Fibroblast of gingiva (primary cell): Measurements from ENCODE around the gene PTPRN2.

Experiments used
- DNase-seq: peaks from one replicate; pipeline ENCODE4 v3.0.0-alpha.2; 2011; ENCODE audit warnings: low read depth

Gene PTPRN2

DNA sequence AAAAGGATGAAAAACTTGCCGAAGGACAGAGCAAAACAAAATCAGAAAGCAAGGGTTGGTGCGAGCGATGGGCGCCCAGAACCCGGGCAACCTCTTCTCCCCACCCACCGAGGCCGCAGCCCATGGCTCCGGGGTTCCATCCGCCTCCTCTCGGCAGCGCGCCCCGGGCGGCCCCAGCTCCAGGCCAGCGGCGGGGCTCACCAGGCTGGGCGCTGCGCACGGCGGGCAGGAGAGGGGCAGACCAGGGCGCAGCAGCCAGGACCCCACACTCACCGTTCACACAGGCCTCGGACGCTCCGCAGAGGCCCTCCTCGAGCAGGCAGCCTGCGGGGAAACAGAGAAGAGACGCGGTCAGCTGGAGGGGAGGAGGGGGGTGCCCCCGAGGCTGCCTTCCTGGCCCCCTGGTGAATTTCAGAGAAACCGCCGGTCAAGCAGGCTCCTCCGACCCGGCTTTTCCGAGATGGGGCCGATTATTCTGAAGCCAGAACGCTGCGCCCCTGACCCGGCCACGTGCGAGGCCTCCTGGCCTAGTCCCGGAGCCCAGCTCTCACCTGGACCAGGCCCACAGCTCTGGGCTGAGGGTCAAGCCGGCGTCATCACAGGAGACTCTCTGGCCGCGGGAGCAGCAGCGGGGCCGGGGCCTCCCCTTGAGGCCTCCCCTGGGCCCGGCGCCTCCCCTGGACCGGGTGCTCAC lies 98.0 kb downstream of the PTPRN2 start:
- DNase-seq = no peak

DNA sequence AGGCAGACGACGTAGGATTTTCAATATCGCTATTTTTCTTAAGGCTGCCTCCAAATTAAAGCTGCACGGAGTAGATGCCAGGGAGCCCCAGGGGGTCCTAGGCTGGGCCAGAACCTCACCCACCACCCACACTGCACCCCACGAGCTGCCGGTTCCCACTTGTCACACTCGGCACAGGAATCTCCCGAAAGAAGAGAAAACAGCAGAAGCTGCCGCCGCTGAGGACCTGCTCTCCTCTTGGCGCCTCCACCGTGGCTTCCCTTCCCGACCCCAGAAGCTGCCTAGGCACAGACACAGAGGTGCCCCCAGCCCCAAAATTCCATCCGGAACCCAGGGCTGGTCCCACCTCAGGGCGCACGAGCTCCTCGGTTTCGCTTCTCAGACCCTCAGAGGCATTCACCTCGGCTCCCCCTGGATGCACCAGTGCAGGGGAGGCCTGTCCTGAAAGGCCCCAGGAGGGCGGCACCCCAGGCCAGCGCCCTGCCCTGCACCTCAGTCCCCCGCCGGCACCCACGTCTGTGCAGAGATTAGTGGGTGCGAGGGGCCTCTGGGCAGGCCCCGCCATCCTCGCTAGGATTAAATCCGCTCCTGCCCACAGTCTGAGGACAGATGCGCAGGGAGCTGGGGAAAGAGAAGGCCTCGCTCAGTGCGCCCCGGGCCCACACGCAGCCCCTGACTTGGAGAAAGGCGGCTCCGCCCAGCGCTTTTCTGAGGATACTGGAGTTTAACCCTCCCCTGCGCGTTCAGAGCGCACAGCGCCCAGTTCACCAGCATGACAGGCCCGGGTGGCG lies 99.2 kb downstream of the PTPRN2 start:
- DNase-seq = no peak

- DNase-seq = no peak
These were observed 99.9 kb downstream of the PTPRN2 start for GRCh38 chr7:158487631-158488151.

DNA sequence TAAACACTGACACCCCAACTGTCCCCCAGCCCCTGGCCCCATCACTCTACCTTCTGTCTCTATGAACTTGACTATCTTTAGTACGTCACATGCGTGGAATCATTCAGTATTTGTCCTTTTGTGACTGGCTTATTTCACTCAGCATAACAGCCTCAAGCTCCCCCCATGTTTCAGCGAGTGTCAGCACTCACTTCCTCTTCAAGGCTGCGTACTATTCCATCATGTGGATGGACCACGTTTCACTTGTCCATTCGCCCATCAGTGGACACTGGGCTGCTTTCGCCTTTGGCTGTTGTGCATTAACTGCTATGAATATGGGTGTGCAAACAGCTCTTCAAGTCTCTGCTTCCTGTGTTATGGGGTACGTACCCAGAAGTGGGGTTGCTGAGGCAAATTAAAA lies 100.7 kb downstream of the PTPRN2 start:
- no peak for DNase-seq

DNA sequence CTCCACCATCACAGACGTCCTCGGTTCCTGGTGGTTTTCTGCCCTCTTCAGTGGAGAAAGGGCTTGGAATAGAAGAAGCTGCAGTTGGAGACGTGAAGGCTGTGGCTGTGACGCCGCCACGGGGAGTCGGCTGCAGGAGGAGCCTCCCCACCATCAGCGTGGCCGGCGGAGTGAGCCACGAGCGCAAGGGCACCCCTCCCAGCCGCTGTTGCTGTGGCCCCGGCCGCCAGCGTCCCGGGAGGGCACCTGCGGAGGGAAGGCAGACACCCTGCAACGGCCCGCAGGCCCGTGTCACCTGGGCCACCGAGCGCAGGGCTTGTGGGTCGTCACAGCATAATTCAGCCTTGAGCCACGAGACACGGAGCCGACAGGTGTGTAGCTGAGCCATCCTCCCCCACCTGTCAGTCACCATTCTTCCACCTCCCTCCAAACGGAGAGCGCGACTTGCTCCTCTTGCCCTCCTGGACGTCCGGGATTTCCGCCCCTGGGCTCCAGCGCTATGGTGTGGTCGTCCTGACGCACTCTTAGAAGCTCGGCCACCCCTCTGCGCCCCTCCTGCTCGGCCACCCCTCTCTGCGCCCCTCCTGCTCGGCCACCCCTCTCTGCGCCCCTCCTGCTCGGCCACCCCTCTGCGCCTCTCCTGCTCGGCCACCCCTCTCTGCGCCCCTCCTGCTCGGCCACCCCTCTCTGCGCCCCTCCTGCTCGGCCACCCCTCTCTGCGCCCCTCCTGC lies 102.7 kb downstream of the PTPRN2 start:
- DNase-seq = no peak

DNA sequence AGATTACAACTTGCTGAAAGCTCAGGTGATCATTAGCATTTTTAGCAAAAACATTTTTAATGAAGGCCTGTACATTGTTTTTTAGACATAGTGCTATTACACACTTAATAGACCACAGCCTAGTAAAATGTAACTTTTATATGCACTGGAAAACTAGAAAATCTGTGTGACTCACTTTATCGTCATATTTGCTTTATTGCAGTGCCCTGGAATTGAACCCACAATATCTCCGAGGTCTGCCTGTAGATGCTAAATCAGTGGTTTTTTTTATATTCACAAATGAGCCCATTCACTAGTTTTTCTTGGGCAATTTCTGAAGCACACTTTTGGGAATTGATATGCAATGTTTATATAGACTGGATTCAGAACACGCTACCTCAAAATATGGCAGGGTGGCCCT lies 105.1 kb downstream of the PTPRN2 start:
- DNase-seq = no peak

DNA sequence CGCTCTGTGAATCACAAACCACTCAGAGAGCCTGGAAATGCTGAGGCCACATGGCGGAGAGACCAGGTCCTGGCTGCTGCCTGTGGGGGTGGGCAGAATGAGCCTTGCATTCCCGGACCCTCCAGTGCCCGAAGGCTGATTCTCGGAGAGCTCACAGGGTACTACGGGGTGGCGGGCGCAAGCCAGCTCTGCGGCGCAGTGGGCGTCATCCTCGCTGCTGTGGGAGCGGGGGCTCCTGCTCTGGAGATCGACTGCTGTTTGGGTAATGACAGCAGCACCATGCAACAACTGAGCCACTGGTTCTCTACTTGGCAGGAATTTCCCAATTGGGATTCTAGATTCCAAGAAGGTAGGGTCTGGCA lies 108.0 kb downstream of the PTPRN2 start:
- DNase-seq = no peak

DNA sequence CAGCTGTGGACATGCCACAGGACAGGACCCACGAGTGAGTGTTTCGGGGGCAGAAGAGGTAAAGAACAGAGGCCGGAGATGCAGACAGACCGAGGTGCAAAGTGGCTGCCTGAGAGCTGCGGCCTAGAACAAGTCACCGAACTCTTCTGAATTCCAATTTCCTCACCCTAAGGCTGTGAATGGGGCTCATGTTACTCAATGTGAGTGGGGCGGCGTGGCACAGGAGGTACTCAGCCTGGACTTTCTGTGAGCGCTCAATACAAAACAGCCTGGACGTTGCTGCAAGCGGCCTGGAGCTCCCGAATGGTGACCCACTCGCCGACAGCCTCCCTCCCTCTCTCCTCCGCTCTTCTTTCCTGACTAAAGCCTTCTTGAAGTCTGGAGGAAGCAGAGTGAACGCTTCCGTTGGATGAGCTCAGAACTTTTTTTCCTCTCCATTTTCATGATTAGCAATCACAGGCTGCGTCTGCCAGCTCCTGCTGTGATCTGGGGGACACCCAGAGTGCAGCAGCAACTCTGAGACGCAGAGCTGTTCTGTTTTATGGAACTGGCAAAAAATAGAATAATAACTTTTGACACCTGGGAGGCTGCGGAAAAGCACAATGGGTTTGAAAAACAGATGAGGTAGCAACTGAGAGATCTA lies 108.5 kb downstream of the PTPRN2 start:
- no peak for DNase-seq

DNA sequence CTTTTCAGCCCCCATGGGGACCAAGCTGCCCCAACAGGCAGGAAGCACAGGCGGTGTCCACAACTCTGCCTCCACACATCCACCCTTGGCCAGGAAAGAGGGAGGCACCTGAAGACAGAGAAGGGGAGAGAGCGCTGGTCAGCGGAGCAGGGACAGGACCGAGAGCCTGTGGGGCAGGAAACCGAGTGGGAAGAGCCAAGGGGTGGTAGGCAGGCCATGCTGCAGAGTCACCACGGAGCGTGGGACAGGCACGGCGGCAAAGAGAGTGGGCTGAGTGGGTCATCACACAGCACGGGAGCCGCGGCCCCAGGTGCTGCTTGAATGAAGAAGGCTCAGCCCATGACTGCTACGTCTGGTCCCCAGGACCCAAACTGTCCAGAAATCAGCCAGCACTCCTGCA lies 109.8 kb downstream of the PTPRN2 start:
- DNase-seq = no peak

- DNase-seq = no peak
These were observed 111.2 kb downstream of the PTPRN2 start for GRCh38 chr7:158476331-158476932.

DNA sequence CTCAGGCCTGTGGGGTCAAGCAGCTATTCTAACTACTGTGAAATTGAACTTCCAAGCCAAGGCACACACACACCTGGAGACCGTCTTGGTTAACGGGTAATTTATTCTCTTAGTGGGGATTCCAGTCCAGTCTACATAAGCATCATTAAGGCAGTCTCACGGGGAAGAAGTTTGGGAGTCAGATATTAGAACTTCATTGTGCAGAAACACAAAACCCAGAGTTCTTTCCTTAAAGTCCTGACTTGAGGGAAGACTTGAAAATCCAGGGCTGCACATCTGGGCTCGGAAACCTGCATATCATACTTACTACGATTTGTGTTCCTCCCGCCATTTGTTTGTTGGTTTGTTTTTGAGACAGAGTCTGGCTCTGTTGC lies 112.0 kb downstream of the PTPRN2 start:
- DNase-seq = no peak

DNA sequence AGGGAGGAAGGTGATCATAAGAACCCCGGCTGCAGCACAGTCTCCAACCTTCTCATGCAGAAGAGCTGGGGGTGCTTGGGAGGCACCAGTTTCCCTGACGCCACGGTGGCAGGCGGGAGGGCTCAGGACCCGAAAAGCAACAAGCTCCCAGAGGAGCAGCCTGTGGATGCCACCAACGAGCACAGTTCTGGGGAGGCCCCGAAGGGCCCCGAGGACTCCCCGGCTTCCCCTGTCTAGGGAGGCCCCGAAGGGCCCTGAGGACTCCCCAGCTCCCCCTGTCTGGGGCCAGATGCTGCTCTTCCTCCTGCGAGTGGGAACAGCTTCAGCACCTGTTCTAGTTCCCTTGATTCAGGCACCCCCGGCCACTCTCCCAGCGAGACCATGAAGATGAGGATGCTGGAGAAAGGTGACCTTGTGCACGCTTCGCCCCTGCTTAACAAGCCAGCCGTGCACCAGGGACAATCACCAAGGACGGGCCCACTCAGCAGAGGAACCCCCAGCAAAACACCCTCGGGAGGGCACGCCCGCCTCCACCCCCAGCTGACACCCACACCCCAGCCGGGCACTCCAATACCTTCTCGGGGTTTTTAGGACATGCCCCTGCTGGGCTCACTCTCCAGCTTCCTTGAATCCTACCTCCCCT lies 112.5 kb downstream of the PTPRN2 start:
- DNase-seq = no peak

GRCh38 chr7:158474488-158474887 lies 113.1 kb downstream of the PTPRN2 start:
- no peak for DNase-seq

GRCh38 chr7:158473946-158474345 lies 113.7 kb downstream of the PTPRN2 start:
- DNase-seq = no peak

GRCh38 chr7:158473221-158473620 lies 114.4 kb downstream of the PTPRN2 start:
- no peak for DNase-seq

DNA sequence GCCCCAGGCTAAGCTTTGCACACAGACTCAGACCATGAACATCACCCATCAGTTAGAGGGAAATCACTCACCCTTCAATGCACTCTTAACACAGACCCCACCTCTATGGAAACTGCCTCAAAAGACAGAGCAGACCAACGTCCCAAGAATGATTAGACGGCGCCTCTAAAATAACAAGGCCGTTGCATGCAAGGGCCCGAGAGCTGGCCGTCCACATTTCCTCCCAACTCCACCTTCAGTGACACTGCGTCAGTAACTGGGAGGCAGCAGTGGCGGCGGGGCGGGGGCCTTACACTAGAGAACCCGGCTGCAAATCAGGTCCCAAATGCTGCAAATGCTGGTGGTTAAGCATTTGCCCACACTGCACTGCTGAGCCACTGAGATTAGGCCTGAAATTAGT lies 115.0 kb downstream of the PTPRN2 start:
- no peak for DNase-seq

DNA sequence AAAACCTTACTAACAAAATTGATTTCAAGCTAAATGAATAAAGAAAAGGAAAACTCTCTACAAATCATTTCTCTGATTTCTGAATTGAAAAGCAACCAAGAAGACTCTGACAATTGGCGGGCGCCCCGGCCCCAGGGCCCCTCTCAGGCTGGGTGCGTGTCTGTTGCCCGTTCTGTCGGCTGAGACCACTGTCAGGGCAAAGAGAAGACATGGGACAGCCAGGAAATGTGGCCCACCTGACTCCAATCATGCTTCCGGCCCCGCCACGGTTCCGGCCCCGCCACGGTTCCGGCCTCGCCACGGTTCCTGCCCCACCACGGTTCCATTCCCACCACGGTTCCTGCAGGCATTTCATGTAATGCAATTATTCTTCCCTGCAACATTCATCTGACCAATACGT lies 115.9 kb downstream of the PTPRN2 start:
- DNase-seq = no peak

DNA sequence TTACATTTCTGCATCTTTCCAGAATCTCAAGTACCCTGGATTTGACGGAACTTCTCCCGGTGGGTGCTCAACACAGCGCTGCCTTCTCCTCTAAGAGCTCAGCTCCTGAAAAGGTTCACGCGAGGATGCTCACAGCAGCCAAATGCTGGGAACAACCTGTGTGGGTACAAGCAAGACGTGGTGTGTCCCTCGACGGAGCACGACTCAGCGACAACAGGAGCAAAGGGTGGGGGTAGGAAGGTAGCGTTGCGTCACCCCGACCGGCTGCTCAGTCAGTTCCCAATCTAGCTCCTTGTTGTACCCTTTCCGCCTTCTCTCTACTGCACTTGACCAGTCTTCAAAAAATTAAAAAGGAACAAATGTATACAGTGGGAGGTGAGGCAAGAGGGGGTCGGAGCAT lies 117.3 kb downstream of the PTPRN2 start:
- no peak for DNase-seq

- no peak for DNase-seq
These were observed 118.1 kb downstream of the PTPRN2 start for GRCh38 chr7:158469396-158470051.

DNA sequence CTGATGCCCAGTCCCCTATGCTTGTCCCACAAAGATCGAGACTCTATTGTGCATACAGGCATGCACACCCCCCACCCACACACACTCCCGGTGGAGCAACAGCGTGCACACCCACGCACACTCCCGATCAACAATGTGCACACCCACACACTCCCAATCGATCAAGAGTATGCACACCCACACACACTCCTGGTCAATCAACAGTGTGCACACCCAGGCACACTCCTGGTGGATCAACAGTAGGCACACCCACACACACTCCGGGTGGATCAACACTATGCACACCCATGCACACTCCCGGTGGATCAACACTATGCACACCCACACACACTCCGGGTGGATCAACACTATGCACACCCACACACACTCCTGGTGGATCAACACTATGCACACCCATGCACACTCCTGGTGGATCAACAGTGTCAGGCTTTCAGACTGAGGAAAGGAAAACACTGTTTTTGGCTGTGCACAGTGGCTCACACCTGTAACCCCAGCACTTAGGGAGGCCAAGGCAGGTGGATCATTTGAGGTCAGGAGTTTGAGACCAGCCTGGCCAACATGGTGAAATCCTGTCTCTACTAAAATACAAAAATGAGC lies 118.8 kb downstream of the PTPRN2 start:
- DNase-seq = no peak

DNA sequence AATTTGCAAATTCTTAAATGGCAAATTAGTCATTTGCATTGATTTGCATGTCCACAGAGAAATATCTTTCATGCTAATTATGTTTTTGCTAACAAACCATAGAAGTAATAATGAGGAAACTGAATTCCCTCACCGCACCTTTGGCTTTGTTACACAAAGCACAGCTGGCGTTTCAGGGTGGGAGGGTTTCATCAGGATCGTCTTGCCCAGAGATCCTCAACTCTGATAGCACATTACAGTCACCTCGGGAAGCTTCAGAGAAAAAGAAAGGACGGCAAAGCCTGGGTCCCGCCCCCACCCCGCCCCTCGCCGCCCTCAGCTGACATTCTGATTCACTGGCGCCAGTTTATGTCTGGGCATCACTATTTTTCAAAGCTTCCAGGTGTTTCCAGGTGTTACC lies 119.4 kb downstream of the PTPRN2 start:
- no peak for DNase-seq
